Stimulated activated CD8-positive, alpha-beta memory T cell treated with anti-CD3 and anti-CD28 coated beads, Interleukin-7, amount 100 ng/mL, for 4 hours (primary cell): ENCODE measurements around the gene CBLC.

Source experiments
- DNase-seq, 2 donors: peaks; one replicate each; pipeline ENCODE4 v3.0.0-alpha.2; 2020; ENCODE audit warnings: low read depth in 2 of 2

CBLC gene

DNA sequence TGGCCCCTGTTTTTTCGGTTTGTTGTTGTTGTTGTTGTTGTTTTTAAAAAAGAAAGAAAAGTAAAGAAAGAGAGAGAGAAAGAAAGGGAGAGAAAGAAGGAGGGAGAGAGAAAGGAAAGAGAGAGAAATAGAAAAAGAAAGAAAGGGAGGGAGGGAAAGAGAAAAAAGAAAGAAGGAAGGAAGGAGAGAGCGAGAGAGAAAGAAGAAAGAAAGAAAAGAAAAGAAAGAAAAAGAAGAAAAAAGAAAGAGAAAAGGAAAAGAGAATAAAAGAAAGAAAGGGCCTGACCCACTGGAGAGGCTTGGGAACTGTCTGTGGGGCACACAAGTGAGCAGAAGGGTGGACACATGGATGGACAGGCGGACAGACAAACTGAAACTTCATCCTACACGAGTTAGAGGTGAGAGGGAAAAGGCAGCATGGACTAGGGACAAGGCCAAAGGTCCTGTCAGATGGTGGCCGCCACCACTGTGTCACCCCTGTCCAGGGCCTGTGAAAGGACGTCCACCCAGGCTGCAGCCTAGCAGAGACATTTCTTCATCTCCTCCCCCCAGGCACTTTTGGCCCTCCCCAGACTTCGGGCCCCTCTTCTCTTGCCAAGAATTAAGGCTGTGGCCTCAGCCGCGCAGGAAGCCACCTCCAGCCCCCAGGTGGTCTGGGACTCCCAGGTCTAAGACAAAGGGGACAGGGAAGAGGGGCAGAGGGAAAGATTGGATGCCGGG lies 22.1 kb downstream of the CBLC start:
- DNase-seq = no peak

GRCh38 chr19:44800461-44800860 lies 22.8 kb downstream of the CBLC start:
- DNase-seq = peak; percentile 60 to 64

DNA sequence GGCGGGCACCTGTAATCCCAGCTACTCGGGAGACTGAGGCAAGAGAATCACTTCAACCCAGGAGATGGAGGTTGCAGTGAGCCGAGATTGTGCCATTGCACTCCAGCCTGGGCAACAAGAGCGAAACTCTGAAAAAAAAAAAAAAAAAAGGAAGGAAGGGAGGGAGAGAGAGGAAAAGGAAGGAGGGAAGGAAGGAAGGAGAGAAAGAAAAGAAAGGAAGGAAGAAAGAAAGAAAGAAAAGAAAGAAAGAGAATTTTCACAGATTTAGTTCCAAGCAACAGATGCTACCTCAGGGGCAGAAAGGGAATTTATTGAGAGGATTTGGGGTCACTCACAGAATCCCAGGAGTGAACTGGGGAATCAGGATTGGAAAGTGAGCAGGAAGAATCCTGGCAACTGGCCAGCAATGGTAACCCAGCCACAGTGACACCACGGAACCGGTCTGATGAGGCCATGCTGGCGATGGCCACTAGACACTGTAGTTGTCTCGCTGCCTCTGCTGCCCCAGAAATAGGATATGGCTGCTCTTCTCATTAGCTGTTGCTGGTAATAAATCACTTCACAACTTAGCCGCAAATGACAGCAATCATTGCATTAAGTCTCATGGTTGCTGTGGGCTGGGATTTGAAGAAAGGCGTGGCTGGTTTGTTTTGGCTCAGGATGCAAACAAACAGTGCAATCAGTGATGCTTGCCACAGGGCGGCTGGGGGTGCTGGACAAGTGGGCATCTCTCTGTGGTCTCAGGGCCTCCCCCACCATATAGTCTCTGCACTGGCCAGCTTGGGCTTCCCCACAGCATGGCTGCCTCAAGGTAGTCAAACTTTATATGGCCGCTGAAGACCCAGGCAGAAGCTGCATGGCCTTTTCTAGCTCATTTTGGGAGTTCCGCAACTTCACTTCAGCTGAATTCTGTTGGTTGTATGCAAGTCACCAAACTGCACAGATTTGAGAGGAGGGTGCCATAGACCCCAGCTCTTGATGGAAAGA lies 26.0 kb downstream of the CBLC start:
- DNase-seq = no peak

GRCh38 chr19:44806291-44806690 lies 28.6 kb downstream of the CBLC start:
- no peak for DNase-seq

DNA sequence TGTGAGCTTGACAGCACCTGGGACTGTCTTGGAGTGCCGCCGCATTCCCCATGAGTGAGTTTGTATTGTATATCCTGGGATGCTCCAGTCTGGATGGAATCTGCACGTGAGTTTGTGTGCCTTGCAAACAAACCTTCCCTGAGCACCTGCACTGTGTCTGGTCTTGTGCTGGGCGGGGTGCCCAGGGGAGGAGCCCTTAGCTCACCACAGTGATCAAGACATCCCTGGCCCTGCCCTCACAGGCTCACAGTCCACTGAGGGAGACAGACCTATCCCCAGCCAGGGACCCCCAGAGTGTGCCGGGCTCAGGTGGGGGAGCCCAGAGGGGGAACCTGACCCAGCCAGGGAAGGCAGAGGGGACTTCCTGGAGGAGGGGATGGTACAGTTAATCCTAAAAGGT lies 29.5 kb downstream of the CBLC start:
- no peak for DNase-seq

DNA sequence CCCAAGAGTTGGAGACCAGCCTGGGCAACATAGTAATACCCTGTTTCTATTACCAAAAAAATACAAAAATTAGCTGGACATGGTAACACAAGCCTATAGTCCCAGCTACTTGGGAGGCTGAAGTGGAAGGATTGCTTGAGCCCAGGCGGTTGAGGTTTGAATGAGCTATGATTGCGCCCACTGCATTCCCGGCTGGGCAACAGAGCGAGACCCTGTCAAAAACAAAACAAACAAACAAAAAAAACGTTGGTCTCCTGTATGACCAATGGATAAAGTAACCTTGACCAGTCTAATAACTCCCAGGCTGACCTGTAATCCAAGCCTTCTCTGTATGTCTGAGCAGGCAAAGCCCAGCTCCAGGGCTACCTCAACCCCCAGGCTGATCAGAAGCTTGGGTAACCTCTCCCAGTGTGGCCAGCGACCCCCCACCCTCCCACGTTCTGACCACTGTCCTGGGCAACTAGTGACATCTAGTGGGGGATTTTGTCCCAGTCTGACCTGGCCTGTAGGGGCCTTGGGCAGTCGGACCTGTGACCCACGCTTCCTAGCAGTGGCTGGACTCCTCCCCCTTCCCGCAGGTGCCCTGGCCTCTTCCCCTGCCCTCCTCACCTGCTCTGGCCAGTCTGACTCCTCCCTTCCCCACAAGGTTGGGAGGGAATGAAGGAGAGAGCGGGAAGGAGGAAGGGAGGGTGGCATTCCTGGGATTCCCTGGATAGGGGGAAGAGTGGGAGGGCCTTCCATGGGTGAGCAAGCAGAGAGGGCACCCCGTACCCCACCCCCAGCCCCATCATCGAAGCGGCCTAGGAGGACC lies 30.2 kb downstream of the CBLC start:
- DNase-seq = no peak

DNA sequence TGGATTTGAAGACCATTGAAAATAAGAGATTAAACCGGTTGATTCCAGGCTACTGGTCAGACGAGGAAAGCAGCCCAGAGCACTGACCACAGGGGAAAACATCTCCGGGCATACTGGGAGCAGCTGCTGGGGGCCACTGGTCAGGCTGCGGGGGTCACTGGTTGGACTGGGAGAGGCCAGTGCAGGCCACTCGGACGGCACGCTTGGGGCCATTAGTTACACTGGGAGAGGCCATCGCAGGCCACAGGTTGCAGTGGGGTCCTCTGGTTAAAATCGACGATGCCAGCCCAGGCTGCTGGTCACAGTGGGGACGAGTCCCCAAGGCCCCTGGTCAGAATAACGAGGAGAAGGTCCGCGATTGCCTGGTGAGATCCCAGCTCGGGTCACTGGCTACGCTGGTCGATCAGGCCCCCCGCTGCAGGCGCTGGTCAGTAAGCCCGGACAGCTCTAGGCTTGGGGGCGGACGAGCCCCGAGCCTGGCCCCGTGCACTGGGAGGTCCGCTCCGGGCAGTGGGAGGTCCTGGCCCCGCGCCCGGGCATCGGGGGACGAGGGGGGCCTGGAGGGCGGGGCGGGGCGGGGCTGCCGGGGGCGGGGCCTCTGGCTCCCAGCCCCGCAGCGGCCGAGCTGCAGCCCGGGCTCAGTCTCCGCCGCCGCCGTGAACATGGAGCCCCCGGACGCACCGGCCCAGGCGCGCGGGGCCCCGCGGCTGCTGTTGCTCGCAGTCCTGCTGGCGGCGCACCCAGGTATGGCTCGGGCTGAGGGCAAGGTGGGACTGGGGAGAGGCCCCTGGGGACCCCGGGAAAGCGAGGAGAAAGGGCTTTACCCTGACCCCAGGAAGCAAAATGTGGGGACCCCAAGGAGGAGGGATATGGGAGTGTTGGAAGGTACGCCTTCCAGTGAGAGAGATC lies 31.0 kb downstream of the CBLC start, which contains the start of gene BCAM:
Gene BCAM, plus strand, starts transcription at position 641 of the 909 bp plus-strand sequence. Its CDS starts 22 bp downstream, at position 663.
- no peak for DNase-seq

GRCh38 chr19:44809577-44810233 lies 32.0 kb downstream of the CBLC start:
- no peak for DNase-seq

GRCh38 chr19:44810234-44811121 lies 32.8 kb downstream of the CBLC start:
- no peak for DNase-seq

GRCh38 chr19:44811122-44811419 lies 33.4 kb downstream of the CBLC start:
- no peak for DNase-seq

DNA sequence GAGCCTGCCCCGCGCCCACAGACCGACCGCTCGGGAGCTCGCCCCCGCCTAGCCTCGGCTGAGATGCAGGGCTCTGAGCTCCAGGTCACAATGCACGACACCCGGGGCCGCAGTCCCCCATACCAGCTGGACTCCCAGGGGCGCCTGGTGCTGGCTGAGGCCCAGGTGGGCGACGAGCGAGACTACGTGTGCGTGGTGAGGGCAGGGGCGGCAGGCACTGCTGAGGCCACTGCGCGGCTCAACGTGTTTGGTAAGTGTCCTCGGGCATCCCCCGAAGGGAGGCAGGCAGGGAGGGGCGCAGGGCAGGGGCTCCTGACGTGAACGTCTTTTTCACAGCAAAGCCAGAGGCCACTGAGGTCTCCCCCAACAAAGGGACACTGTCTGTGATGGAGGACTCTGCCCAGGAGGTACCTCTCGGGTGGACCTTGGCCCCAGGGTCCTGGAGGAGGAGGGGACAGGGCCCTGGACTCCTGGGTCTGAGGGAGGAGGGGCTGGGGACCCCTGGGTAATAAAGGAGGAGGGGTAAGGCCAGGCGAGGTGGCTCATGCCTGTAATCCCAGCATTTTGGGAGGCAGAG lies 34.5 kb downstream of the CBLC start:
- no peak for DNase-seq

DNA sequence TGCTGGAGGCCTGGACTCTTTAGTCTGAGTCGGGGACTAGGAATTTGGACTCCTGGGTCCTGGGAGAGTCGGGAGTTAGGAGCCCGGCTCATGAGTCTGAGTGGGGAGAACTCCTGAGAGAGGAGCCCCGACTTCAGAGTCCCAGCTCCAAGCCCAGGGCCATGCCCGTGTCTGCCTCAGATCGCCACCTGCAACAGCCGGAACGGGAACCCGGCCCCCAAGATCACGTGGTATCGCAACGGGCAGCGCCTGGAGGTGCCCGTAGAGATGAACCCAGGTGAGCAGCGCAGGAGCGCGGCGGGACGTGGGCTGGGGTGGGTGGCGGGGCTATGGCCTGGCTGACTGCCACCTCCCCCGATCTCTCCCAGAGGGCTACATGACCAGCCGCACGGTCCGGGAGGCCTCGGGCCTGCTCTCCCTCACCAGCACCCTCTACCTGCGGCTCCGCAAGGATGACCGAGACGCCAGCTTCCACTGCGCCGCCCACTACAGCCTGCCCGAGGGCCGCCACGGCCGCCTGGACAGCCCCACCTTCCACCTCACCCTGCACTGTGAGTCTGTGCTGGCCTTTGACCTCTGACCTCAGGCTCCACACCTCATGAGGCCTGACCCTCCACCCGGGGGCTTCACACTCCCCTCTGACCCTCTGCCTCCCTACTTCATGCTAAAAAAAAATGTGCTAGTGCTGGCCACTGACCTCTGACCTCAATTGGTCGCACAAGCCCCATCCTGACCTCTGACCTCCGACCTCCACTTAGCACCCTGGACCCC lies 35.6 kb downstream of the CBLC start:
- no peak for DNase-seq

- DNase-seq = no peak
Measured at GRCh38 chr19:44813841-44814470, 36.3 kb downstream of the CBLC start.

GRCh38 chr19:44814517-44814916 lies 36.8 kb downstream of the CBLC start:
- DNase-seq = no peak

GRCh38 chr19:44816301-44816700 lies 38.6 kb downstream of the CBLC start:
- no peak for DNase-seq

GRCh38 chr19:44817725-44818465 lies 40.2 kb downstream of the CBLC start:
- DNase-seq = no peak

DNA sequence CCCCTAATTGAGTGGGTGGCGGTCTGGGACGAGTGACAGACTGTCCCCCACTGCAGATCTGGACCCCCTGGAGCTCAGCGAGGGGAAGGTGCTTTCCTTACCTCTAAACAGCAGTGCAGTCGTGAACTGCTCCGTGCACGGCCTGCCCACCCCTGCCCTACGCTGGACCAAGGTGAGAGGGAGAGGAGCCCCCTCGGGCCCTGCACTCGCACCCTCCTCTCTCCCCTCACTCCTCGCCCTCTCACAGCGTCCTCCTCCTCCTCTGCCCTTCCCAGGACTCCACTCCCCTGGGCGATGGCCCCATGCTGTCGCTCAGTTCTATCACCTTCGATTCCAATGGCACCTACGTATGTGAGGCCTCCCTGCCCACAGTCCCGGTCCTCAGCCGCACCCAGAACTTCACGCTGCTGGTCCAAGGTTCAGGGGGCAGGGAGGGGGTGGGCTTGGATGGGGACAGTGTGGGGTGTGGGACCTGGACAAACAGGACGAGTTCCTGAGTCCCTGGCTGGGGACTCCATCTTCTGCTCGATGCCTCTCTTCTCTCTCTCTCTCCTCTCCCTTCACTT lies 40.9 kb downstream of the CBLC start:
- no peak for DNase-seq
